ENCODE measurements around the gene KCNJ2. TPM values are rescaled to one million over a fixed set of nuclear protein-coding genes. Genes with fewer than 3 reads are reported as not detected.

Gene KCNJ2
- total RNA-seq, 1 experiment from 2014 or later = not detected

- H2AFZ ChIP-seq (ENCODE audit: low read depth, low read length, poor library complexity, severe bottlenecking) = no peak overlapping the region
- no peaks in the 10 kb centered on the region for H3K4me1 ChIP-seq (ENCODE audit: control insufficient read depth in 1 of 2, insufficient read depth in 2 of 2, low read length in 2 of 2)
- no peak overlapping the region for H3K9ac ChIP-seq (ENCODE audit: low read length)
- DNase-seq (ENCODE audit: low read depth, low spot score) (no peak), ATAC-seq (peak; percentile 39)
- H3K27ac ChIP-seq (ENCODE audit: low read depth, low read length) = no peak overlapping the region
- H3K9me2 ChIP-seq (ENCODE audit: insufficient read depth) = no peaks in the 10 kb centered on the region
- H3K79me2 ChIP-seq (ENCODE audit: insufficient read depth, low read length) = no peaks in the 10 kb centered on the region
- H4K20me1 ChIP-seq (ENCODE audit: insufficient read depth) = no peaks in the 10 kb centered on the region
- BruUV-seq (replicated peaks) = no TSS peak
- peaks cover 0 to 9% of the 10 kb centered on the region in 2 experiments; a peak in 2 of 4 replicates for H3K9me3 ChIP-seq (ENCODE audit: control insufficient read depth in 1 of 2, insufficient read depth in 1 of 2, low read depth in 1 of 2, low read length in 2 of 2)
- RAD21 ChIA-PET (ENCODE audit: low non-redundant PET in 1 of 2, low total read pairs in 2 of 2, uncharacterized antibody in 2 of 2, unreplicated experiment in 2 of 2) = no interaction called here
- intact Hi-C loops (cut with micrococcal nuclease) = no loop called here
- POLR2A ChIA-PET = no interaction called here
- CTCF ChIA-PET = no interaction called here
- H3K36me3 ChIP-seq (ENCODE audit: control insufficient read depth in 1 of 2, insufficient read depth in 2 of 2, low read length in 2 of 2) = no peaks in the 10 kb centered on the region
- TF ChIP-seq ELF1 (IDR thresholded peaks at IDR 0.05; ENCODE audit: borderline replicate concordance, low read depth) (no peak), JUND (IDR thresholded peaks at IDR 0.05) (no peak), POLR2AphosphoS5 (IDR thresholded peaks at IDR 0.05; ENCODE audit: low read depth, low read length) (no peak), EZH2phosphoT487 (IDR thresholded peaks at IDR 0.05; ENCODE audit: borderline replicate concordance) (no peak), CTCF (IDR thresholded peaks at IDR 0.05 in 2 of 3, conservative IDR thresholded peaks at IDR 0.05 in 1 of 3; ENCODE audit: borderline replicate concordance in 1 of 3, insufficient read depth in 1 of 3, low read depth in 2 of 3, low read length in 2 of 3) (no peak), SRF (IDR thresholded peaks at IDR 0.05; ENCODE audit: low read depth) (no peak), EZH2 (IDR thresholded peaks at IDR 0.05) (no peak), POLR2A (IDR thresholded peaks at IDR 0.05; ENCODE audit: borderline replicate concordance, extremely low read depth, insufficient read depth, insufficient read length) (no peak)
- peak overlapping the region; percentile 46 for H3K4me2 ChIP-seq (ENCODE audit: low read length)
- H3K27me3 ChIP-seq (ENCODE audit: insufficient read depth, low read length) = no peaks in the 10 kb centered on the region
- peak overlapping the region; percentile 13 to 15; a peak in 3 of 4 replicates for H3K4me3 ChIP-seq (replicated peaks in 1 of 2; ENCODE audit: low read depth in 1 of 2, low read length in 2 of 2)
Observed at GRCh38 chr17:70169709-70170597, 621 bp downstream of the KCNJ2 start.

Measured in HCT116 (cell line).